ENCODE data around the gene EYS. TPM values are rescaled to one million over a fixed set of nuclear protein-coding genes. Genes with fewer than 3 reads are reported as not detected.
"Not testable (repeated sequence)": the region's sequence is repeated elsewhere in the genome, so short reads cannot be mapped to it uniquely, and the experiment has no call there.

EYS gene
- polyA plus RNA-seq, 6 donors from 2014 or later = 0.06 to 0.18 (median 0.07) TPM; not detected in 1

GRCh38 chr6:65055545-65055944 lies 651.5 kb downstream of the EYS start:
- Mint-ChIP-seq H3K9me3 (peaks cover 0 to 7% (median 0%) of the 10 kb centered on the region in 7 donors), H3K27ac (no peak overlapping the region), H3K27me3 (no peaks in the 10 kb centered on the region), H3K4me1 (no peaks in the 10 kb centered on the region), H3K4me3 (no peak overlapping the region), H3K36me3 (no peaks in the 10 kb centered on the region)
- DNase-seq = no peak
- no peak for ATAC-seq (ENCODE audit: low read depth in 2 of 2)

GRCh38 chr6:65052626-65053025 lies 654.4 kb downstream of the EYS start:
- DNase-seq (no peak), ATAC-seq (ENCODE audit: low read depth in 2 of 2) (no peak)
- H3K27me3 Mint-ChIP-seq = no peaks in the 10 kb centered on the region
- H3K4me1 Mint-ChIP-seq = no peaks in the 10 kb centered on the region
- peaks cover 0 to 3% (median 0%) of the 10 kb centered on the region in 7 donors for H3K9me3 Mint-ChIP-seq
- no peak overlapping the region for H3K27ac Mint-ChIP-seq
- H3K4me3 Mint-ChIP-seq = no peak overlapping the region
- no peaks in the 10 kb centered on the region for H3K36me3 Mint-ChIP-seq

DNA sequence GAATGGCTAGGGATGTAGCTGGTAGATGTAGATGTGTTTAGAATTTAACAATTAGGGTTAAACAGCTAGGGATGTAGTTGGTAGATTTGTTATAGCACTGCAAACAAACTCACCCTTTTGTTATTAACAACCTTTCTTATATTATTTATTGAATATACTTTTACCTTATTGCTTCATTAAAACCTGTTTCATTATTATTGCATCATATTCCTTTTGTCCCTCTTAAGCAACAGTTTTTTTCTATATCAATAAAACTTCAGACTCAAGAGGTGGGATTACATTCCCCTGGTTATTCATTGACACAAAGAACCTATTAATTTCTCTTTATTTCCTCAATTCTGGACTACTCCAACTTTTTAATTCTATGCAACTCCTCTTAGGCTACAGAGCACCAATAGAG lies 661.2 kb downstream of the EYS start:
- ATAC-seq (ENCODE audit: low read depth in 2 of 2) (no peak), DNase-seq (no peak)
- H3K27ac Mint-ChIP-seq = no peak overlapping the region
- no peaks in the 10 kb centered on the region for H3K36me3 Mint-ChIP-seq
- no peak overlapping the region for H3K4me3 Mint-ChIP-seq
- no peaks in the 10 kb centered on the region for H3K27me3 Mint-ChIP-seq
- no peaks in the 10 kb centered on the region for H3K4me1 Mint-ChIP-seq
- H3K9me3 Mint-ChIP-seq = peaks cover 0 to 8% (median 4%) of the 10 kb centered on the region in 7 donors

- Mint-ChIP-seq H3K4me1 (no peaks in the 10 kb centered on the region), H3K27me3 (no peaks in the 10 kb centered on the region), H3K36me3 (no peaks in the 10 kb centered on the region), H3K9me3 (peaks cover 0 to 6% (median 2%) of the 10 kb centered on the region in 7 donors), H3K4me3 (no peak overlapping the region), H3K27ac (no peak overlapping the region)
- ATAC-seq (ENCODE audit: low read depth in 2 of 2) (no peak), DNase-seq (no peak)
Observed at GRCh38 chr6:65014006-65014405, 693.0 kb downstream of the EYS start.

DNA sequence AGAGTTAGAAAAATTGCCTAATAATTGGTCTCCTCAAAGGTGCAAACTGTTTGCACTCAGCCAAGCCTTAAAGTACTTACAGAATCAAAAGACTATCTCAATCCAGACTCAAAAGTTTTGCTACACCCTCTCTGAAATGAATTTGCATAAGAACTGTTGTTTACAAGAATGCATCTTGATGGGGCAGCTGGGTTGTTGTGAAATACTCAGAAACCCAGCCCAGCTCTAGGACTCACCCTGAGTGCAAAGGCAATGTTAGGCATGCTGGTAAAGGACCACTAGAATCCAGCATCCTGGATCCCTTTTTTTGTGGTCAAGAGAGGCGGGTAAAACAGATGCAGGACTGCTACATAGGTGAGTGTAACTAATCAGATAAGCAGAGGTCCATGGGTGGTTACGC lies 700.2 kb downstream of the EYS start:
- Mint-ChIP-seq H3K4me3 (no peak overlapping the region), H3K27ac (no peak overlapping the region), H3K4me1 (no peaks in the 10 kb centered on the region), H3K9me3 (peaks cover 7 to 16% (median 11%) of the 10 kb centered on the region in 7 donors), H3K27me3 (no peaks in the 10 kb centered on the region), H3K36me3 (no peaks in the 10 kb centered on the region)
- ATAC-seq (ENCODE audit: low read depth in 2 of 2) = no peak
- DNase-seq = no peak

DNA sequence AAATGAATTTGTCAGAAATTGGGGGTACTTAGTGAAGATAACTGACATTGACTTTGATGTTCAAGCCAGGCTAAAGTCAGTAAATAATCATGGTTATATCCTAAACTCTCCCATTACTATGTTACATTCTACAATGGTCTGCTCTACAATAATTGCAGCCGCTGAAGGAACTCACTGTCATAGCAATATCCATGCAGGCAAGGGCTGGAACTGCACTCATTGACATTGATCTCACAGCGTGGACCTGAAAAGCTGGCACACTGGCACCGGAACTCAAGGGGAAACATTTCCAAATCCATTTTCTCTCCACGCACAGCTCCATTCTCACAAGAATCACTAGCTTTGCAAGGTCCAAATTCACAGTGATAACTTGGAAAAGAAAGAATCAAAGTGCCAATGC lies 702.7 kb downstream of the EYS start:
- Mint-ChIP-seq H3K36me3 (no peaks in the 10 kb centered on the region), H3K9me3 (peaks cover 7 to 17% (median 8%) of the 10 kb centered on the region in 7 donors), H3K27ac (no peak overlapping the region), H3K4me1 (no peaks in the 10 kb centered on the region), H3K4me3 (no peak overlapping the region), H3K27me3 (no peaks in the 10 kb centered on the region)
- ATAC-seq (ENCODE audit: low read depth in 2 of 2) (no peak), DNase-seq (no peak)

- H3K9me3 Mint-ChIP-seq = peaks cover 3 to 20% (median 8%) of the 10 kb centered on the region in 7 donors
- H3K36me3 Mint-ChIP-seq; H3K27ac Mint-ChIP-seq; H3K4me1 Mint-ChIP-seq; DNase-seq; H3K27me3 Mint-ChIP-seq; ATAC-seq (ENCODE audit: low read depth in 2 of 2); H3K4me3 Mint-ChIP-seq: not testable (repeated sequence)
Observed at GRCh38 chr6:65002882-65003281, 704.1 kb downstream of the EYS start.

- H3K4me1 Mint-ChIP-seq = no peaks in the 10 kb centered on the region
- H3K4me3 Mint-ChIP-seq = no peak overlapping the region
- no peaks in the 10 kb centered on the region for H3K27me3 Mint-ChIP-seq
- H3K36me3 Mint-ChIP-seq = no peaks in the 10 kb centered on the region
- peaks cover 0 to 16% (median 8%) of the 10 kb centered on the region in 7 donors for H3K9me3 Mint-ChIP-seq
- no peak for DNase-seq
- H3K27ac Mint-ChIP-seq = no peak overlapping the region
- no peak for ATAC-seq (ENCODE audit: low read depth in 2 of 2)
Observed at GRCh38 chr6:65000815-65001214, 706.2 kb downstream of the EYS start.

DNA sequence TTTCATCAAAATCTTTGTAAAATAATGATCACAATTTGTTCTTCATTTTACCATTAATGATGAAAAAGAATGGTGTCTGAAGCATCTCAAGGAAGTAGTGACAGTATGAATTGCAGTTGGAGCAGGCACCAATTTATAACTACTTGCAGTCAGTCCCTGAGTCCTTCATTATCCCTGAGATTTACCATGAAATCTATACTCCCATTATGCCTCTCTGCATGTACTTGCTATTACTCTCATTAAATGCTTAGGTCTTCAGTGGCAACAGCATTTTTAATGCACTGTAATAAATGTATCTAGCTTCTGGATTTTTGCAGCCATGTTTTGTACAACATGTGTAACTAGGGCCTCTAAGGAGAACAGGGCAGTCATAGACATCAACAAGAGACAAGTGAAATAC lies 708.8 kb downstream of the EYS start:
- Mint-ChIP-seq H3K36me3 (no peaks in the 10 kb centered on the region), H3K9me3 (peaks cover 0 to 7% (median 4%) of the 10 kb centered on the region in 7 donors), H3K4me1 (no peaks in the 10 kb centered on the region), H3K27ac (no peak overlapping the region), H3K27me3 (no peaks in the 10 kb centered on the region), H3K4me3 (no peak overlapping the region)
- DNase-seq (no peak), ATAC-seq (ENCODE audit: low read depth in 2 of 2) (no peak)

DNA sequence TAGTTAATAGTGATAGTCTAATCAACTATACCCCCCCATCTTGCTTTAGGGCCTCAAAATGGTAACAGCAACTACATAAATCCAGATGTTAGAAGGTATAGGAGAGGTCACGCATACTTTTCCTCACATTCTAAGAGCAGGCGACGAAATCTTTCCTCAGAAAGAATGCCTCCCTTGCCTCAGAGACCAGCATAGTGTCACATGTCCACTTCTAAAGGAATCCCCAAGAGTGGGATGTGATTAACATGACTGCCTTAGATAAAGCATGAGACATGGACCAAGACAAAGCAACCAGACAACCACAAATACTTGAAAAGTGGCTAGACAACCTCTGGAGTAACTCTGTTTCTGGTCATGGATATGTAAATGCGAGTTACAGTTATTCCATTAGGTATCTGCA lies 710.7 kb downstream of the EYS start:
- ATAC-seq (ENCODE audit: low read depth in 2 of 2) = no peak
- Mint-ChIP-seq H3K27me3 (no peaks in the 10 kb centered on the region), H3K4me3 (no peak overlapping the region), H3K36me3 (no peaks in the 10 kb centered on the region), H3K4me1 (no peaks in the 10 kb centered on the region), H3K27ac (no peak overlapping the region), H3K9me3 (peaks cover 0 to 9% (median 4%) of the 10 kb centered on the region in 7 donors)
- no peak for DNase-seq

DNA sequence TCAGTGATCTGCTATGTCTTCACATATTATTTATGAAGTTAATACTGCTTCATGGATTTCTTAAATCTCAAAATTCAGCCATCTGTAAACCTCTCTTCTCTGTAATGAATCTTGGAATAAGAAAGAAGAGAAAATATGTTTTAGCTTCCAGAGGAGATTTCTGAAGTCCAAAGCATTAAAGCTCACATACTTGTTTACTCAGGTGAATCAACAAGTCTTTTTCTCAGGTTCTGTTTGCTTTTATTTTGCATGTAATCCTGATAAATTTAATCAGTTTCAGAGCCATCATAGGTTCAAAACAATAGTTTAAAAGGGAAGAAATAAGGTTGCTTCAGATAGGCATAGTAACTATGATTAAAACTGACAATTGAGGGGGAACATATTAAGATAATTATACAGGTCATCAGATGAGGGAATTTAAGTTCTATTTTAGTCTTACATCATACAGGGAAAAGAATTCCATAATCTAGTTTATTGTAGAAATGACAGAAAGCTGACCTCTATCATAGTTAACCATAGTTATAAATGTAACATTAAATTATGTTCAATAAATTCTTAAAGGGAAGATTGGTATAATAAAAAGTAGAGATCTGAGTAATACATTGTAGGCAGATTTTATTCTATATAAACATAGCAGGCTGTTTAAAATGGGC lies 716.2 kb downstream of the EYS start:
- Mint-ChIP-seq H3K4me1 (no peaks in the 10 kb centered on the region), H3K36me3 (no peaks in the 10 kb centered on the region), H3K4me3 (no peak overlapping the region), H3K27me3 (no peaks in the 10 kb centered on the region), H3K9me3 (peaks cover 0 to 4% (median 0%) of the 10 kb centered on the region in 7 donors), H3K27ac (no peak overlapping the region)
- DNase-seq = no peak
- no peak for ATAC-seq (ENCODE audit: low read depth in 2 of 2)

DNA sequence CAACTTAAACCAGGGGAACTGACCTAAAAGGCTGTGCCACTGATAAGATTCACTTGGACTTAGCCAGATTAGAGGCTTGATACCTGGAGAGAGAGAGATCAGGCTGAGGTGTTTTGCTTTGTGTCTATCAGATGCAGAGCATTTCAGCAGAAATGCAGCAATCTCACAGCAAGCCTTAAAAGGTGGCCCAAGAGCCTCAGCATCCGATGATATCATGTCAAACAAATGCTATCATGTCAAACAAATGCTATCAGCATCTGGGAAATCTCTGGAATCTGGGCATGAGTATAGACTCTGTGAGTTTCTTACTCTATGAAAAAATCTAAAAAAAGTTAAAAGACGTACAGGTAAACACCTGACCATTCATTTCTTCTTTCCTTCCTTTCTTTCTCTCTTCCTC lies 718.9 kb downstream of the EYS start:
- DNase-seq (no peak), ATAC-seq (ENCODE audit: low read depth in 2 of 2) (no peak)
- Mint-ChIP-seq H3K27me3 (no peaks in the 10 kb centered on the region), H3K9me3 (peaks cover 0 to 4% (median 0%) of the 10 kb centered on the region in 7 donors), H3K27ac (no peak overlapping the region), H3K36me3 (no peaks in the 10 kb centered on the region), H3K4me3 (no peak overlapping the region), H3K4me1 (no peaks in the 10 kb centered on the region)

DNA sequence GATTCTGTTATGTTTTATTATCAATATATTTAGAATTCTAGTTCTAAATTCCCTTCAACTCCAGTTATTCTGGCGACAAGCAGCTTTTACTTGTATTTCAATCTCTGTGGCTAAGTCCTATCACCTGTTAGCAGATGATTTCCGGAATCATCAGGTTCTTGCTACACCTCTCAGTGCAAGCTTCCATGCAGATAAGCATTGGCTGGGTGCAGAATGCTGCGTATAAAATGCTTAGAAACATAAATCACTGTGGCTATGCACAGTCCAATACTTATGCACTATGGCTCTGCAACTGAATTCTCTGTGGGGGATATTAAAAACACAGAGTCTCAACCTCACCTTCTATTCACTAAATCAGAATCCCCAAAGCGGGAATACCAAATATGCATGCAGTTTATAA lies 720.0 kb downstream of the EYS start:
- no peaks in the 10 kb centered on the region for H3K36me3 Mint-ChIP-seq
- no peaks in the 10 kb centered on the region for H3K4me1 Mint-ChIP-seq
- ATAC-seq (ENCODE audit: low read depth in 2 of 2) = no peak
- H3K9me3 Mint-ChIP-seq = no peaks in the 10 kb centered on the region
- H3K4me3 Mint-ChIP-seq = no peak overlapping the region
- no peak overlapping the region for H3K27ac Mint-ChIP-seq
- no peaks in the 10 kb centered on the region for H3K27me3 Mint-ChIP-seq
- no peak for DNase-seq

DNA sequence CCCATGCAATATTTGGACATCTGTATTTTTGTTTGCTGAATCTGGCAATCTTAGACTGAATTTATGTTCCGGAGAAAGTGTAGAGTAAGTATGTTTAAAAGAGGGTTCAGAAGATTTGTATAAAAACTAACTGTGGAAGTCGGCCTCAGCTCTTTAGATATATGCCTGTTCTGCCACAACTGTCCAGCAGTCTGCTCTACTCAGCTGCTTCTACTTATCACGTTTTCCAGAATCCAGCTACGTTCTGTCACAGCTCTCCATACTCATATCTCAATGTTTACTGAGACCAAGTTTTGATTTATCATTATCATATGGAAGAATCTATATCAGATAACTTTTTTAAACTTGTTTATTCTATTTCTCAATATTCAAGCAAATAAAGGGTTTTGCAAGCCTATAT lies 721.3 kb downstream of the EYS start:
- DNase-seq (no peak), ATAC-seq (ENCODE audit: low read depth in 2 of 2) (no peak)
- H3K4me1 Mint-ChIP-seq = no peaks in the 10 kb centered on the region
- H3K9me3 Mint-ChIP-seq = no peaks in the 10 kb centered on the region
- no peaks in the 10 kb centered on the region for H3K27me3 Mint-ChIP-seq
- H3K4me3 Mint-ChIP-seq = no peak overlapping the region
- H3K27ac Mint-ChIP-seq = no peak overlapping the region
- no peaks in the 10 kb centered on the region for H3K36me3 Mint-ChIP-seq

DNA sequence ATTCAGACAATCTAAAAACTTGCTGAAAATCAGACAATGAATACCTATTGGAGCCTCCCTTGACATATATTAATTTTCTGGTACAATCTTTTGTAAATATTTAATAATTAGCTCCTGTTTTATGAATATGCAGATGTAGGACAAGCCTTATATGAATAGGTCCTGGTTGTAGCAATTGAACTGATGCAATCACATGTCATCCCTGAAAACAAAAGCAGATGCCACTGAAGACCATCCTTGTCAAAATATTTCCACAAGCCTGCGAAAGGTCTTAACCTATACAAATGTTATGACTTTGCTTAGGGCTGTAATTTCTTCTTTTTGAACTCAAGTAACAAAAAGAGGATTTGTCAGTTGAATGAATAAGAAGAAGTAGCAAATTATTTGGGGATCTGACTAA lies 722.1 kb downstream of the EYS start:
- ATAC-seq (ENCODE audit: low read depth in 2 of 2) (no peak), DNase-seq (no peak)
- Mint-ChIP-seq H3K27ac (no peak overlapping the region), H3K9me3 (no peaks in the 10 kb centered on the region), H3K4me1 (no peaks in the 10 kb centered on the region), H3K4me3 (no peak overlapping the region), H3K36me3 (no peaks in the 10 kb centered on the region), H3K27me3 (no peaks in the 10 kb centered on the region)

All from naive B cell (primary cell).